GM21367 (cell line): ENCODE results near the gene NDOR1.

ENCODE experiments used
- ATAC-seq: cut with Tn5 transposase; IDR thresholded peaks from one replicate; pipeline ENCODE4 v1.9.1; 2021; ENCODE audit not compliant: unreplicated experiment

The NDOR1 gene

DNA sequence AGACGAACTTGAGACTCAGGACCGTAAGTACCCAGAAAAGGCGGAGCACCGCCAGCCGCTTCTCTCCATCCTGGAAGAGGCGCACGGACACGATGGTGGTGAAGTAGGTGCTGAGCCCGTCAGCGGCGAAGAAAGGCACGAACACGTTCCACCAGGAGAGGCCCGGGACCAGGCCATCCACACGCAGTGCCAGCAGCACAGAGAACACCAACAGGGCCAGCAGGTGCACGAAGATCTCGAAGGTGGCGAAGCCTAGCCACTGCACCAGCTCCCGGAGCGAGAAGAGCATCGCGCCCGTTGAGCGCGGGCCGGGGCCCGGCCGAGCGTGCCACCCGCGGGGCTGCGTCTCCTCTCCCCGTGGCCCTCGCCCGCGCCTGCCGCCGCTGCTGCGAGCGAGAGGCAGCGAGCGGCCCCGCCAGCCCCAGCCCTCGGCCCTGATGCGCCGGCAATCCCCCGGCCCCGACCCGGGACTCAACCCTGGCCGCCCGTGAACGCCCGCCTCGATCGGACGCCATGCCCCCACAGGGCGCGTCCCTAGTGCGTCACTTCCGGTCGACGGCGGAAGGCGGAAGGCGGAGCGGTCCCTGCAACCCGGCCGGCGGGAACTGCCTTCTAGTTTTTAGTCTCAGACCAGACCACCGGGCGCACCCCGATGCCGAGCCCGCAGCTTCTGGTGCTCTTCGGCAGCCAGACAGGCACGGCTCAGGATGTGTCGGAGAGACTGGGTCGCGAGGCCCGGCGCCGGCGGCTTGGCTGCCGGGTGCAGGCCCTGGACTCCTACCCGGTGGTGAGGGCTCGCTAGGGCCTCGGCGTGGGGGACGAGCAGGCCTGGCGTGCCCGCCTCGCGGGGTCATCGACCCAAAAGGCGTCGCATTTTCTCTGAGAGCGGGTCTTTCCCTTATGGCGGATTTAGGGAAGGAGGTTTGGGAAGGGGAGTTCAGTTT, at the start of gene NDOR1, which contains the start of gene TMEM203:
TSS of gene NDOR1 (plus strand) at position 575 of the 944 bp plus-strand sequence. CDS start at position 653, 78 bp downstream.
TSS of gene TMEM203 (minus strand) at position 523 of the 944 bp plus-strand sequence. CDS start at position 289, 234 bp downstream.
- no peak for ATAC-seq

DNA sequence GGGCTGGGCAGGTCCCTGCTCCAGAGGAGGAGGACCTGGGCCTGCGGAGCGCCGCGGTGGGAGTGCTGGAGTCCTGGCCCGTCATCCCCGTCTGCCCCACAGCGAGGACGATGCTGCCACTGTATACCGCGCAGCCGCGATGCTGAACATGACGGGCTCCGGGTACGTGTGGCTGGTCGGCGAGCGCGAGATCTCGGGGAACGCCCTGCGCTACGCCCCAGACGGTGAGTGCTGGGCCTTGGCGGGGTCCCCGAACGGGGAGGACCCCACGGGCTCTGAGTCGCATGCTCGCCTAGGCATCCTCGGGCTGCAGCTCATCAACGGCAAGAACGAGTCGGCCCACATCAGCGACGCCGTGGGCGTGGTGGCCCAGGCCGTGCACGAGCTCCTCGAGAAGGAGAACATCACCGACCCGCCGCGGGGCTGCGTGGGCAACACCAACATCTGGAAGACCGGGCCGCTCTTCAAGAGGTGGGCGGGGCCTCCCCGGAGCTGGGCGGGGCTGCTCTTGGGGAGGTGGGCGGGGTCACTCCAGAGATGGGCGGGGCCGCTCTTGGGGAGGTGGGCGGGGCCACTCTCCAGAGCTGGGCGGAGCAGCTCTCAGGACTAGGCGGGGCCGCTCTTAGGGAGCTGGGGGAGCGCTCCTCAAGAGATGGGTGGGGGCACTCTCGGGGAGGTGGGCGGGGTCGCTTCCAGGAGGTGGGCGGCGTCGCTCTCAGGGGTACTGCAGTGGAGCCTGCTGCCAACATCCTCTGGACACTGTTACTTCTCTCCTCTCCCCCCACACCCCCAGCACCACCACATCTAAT, 48.7 kb upstream of the NDOR1 start:
- ATAC-seq = no peak

- no peak for ATAC-seq
Observed at GRCh38 chr9:137157618-137158415, 47.7 kb upstream of the NDOR1 start.

GRCh38 chr9:137158625-137159024, 46.9 kb upstream of the NDOR1 start:
- ATAC-seq = no peak

DNA sequence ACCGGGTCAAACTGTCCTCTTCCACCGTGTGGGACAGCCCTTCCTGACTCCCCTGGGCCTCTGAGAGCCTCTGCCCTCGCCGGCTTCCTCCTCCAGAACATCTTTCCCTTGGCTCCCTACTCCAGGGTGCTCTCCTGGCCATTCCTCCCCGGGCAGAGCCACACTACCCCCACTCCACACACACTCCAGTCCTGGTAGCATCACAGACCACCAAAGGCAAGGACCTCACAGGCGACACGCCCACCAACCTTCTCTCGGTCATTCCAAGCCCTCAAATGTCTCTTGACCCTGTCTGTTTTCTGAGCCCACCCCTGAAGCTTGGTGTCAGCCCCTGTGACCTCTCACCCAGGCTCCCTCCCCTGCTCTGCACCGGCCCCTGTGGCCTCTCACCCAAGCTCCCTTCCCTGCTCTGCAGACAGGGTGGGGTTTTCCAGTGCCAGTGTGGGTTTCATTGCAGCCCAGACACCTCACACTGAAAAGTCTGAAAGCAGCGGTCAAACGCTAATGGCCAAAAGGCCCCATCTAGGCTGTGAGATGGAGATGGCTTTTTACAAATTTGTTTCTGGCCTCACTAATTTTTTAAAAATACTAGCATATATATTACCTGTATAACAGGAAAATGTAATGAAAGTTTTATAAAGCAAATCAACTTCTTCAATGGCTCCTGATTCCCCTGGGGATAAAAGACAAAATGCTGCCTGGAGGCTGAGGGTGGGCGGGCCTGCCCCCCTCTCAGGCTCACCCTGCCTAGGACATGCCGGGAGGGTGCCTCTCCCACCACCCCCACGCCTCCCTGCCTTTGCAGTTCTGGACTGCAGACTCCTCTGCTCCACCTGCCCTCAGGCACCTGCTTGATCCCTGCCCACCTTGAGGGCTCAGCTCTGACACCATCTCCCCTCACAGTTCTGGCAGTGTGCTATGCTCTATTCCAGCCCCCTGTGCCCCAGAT, 46.1 kb upstream of the NDOR1 start:
- no peak for ATAC-seq

DNA sequence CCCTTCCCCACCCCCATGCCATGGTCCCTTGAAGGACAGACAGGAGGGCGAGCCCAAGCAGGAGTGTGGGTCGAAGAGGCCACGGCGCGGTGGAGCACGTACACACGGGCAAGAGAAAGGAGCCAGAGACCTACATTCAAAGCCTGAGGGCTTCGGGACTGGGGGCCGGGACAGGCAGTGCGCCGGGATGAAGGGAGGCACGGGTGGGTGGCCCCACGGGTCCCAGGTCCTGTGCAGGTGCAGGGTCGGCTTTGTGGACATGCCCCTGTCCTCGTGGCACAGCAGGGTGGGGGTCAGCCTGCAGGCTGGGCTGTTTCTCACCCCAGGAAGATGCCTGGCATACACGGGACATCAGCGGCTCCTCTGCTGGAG, 45.5 kb upstream of the NDOR1 start:
- no peak for ATAC-seq

DNA sequence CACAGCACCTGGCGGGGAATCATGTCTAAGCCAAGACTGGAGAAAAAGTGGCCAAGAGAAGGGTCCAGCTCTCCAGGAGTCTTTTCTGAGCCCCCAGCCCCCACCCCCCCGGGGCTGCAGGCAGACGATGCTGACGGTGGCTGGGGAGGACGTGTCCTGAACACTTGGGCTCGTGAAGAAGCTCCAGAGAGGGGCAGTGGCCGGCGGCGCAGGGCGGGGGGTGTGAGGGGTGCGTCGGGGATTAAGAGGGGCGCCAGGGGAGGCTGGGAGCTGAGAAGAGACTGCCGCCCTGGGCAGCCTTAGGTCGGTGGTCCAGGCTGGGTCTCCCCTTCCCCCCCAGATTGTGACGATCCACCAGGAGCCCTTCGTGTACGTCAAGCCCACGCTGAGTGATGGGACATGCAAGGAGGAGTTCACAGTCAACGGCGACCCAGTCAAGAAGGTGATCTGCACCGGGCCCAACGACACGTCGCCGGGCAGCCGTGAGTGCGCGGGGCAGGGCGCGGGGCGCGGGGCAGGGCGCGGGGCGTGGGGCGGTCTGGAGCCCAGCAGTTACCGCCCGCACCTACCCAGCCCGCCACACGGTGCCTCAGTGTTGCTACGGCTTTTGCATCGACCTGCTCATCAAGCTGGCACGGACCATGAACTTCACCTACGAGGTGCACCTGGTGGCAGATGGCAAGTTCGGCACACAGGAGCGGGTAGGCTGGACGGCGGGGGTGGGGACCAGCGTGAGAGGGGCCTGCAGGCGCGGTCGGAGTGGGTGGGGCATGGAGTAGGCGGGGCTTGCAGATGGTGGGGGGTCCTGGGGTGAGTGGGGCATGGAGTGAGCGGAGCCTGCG, 44.6 kb upstream of the NDOR1 start:
- ATAC-seq = no peak

- ATAC-seq = no peak
Observed at GRCh38 chr9:137161558-137162486, 43.7 kb upstream of the NDOR1 start.

DNA sequence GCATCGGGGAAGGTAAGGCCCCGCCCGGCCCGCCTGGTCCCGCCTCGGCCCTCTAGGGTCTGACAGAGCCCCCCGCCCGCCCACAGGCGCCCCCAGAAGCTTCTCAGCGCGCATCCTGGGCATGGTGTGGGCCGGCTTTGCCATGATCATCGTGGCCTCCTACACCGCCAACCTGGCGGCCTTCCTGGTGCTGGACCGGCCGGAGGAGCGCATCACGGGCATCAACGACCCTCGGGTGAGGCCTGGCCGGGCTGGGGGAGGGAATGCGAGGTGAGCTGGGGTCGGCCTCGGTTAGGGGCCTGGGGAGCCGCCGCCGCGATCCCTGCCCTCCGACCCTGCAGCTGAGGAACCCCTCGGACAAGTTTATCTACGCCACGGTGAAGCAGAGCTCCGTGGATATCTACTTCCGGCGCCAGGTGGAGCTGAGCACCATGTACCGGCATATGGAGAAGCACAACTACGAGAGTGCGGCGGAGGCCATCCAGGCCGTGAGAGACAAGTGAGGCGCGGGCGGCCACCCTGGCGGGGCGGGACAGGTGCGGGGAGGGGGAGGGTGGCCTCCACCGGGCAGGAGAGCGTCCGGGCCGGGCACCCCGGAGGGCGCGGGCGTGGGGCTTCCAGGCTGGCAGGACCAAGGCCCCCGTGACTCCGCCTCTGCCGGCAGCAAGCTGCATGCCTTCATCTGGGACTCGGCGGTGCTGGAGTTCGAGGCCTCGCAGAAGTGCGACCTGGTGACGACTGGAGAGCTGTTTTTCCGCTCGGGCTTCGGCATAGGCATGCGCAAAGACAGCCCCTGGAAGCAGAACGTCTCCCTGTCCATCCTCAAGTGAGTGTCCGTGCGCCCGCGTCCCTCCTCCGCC, 42.8 kb upstream of the NDOR1 start:
- ATAC-seq = no peak

GRCh38 chr9:137163365-137163715, 42.2 kb upstream of the NDOR1 start:
- ATAC-seq = no peak

GRCh38 chr9:137163805-137164204, 41.7 kb upstream of the NDOR1 start:
- ATAC-seq = no peak

DNA sequence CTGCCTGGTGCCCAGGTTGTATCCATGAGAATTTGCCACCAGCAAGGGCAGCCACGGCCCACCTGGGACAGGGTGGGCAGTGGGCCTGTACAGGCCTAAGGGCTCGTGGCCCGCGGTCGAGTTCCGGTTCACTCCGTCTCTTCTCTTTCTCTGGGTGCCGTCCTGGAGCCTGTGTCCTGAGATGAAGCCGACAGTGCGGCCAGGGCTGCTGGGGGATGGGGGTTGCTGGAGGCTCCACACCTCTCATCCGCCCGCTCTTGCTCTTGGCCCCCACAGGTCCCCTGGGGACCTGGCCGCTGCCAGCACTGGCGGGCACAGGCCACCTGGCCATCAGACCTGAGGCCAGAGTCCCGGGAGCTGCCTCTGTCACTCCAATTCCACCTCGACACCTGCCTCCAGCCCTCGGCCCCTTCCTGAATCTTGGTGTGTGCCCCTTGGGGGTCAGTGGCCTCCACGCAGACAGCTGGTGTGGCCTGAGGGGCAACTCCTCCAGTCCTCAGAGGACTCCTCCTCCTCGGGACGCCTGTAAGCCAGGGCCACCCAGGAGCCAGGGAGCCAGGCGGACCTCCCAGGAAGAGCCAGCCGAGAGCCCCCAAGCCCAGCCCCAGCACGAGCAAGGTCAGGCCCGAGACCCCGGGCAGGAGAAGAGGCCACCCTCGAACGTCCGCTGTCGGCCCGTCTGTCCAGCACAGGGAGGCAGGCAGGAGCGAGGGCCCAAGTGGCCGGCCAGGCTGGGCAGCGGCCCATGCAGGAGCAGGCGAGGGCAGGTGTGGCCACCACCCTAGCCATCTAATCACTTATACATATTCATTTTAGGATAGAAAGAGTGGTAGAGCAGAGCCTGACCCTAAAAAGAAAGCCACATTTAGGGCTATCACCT, 40.9 kb upstream of the NDOR1 start:
- no peak for ATAC-seq

- ATAC-seq = no peak
Observed at GRCh38 chr9:137165250-137165836, 40.2 kb upstream of the NDOR1 start.

- ATAC-seq = no peak
Observed at GRCh38 chr9:137166380-137167229, 38.9 kb upstream of the NDOR1 start.

DNA sequence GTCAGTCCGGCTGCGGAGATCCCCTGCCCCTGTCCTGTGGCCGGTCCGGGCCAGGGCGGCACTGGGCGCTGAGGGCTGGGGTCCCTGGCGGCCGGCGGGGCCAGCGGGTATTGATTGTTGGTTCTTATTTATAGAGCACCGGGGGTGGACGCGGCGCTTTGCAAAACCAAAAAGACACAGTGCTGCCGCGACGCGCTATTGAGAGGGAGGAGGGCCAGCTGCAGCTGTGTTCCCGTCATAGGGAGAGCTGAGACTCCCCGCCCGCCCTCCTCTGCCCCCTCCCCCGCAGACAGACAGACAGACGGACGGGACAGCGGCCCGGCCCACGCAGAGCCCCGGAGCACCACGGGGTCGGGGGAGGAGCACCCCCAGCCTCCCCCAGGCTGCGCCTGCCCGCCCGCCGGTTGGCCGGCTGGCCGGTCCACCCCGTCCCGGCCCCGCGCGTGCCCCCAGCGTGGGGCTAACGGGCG, 38.2 kb upstream of the NDOR1 start:
- no peak for ATAC-seq
